ENCODE measurements around the gene SDE2.
"Not testable (repeated sequence)": the region's sequence is repeated elsewhere in the genome, so short reads cannot be mapped to it uniquely, and the experiment has no call there.

The SDE2 gene

DNA sequence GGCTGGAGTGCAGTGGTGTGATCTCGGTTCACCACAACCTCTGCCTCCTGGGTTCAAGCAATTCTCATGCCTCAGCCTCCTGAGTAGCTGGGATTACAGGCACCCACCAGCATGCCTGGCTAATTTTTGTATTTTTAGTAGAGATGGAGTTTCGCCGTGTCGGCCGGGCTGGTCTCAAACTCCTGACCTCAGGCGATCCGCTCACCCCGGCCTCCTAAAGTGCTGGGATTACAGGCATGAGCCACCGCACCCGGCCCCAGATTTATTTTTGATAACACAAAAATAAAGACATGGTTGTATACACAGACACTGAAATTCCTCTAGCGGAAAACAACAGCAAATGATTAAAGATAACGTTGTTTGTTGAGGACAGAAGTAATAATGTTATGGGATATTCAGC is 24.0 kb downstream of the SDE2 start:
- not testable (repeated sequence) for DNase-seq (ENCODE audit: low read depth)

DNA sequence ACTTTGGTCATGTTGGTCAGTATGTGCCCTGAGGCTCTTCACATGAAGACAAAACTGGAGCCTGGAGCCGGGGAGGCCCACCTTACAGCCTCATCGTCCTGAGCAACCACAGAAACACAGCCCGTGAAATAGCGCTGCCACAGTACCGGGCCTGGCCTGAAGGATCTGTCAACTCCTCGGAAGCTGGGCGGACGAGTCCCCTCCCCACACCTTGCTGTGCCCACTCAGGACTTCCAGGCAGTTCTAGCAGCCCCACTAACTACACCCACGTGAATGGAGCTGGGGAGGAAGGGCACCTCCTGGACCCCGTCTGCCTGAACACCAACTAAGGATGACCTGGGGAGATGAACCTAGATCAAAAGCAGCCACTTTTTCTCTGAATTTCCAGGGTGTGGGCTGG is 24.7 kb downstream of the SDE2 start:
- DNase-seq (ENCODE audit: low read depth) = no peak

DNA sequence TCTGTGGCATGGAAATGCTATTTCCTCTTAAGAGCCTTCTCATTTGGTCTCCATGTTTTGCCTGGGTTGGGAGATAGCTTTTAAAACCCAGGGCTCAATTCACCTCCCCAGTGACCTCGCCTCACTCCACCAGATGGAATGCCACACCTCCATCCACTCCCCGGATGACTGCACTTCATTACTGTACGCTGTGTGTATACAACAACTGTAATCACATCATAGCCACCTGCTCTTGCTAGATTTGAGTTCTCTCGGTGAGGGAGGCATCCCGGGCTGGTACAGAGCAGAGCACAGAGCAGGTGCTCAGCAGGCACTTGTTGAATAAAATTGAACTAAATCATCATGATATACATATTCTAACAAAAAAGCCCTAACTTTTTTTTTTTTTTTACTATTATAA is 26.0 kb downstream of the SDE2 start:
- DNase-seq (ENCODE audit: low read depth) = no peak

DNA sequence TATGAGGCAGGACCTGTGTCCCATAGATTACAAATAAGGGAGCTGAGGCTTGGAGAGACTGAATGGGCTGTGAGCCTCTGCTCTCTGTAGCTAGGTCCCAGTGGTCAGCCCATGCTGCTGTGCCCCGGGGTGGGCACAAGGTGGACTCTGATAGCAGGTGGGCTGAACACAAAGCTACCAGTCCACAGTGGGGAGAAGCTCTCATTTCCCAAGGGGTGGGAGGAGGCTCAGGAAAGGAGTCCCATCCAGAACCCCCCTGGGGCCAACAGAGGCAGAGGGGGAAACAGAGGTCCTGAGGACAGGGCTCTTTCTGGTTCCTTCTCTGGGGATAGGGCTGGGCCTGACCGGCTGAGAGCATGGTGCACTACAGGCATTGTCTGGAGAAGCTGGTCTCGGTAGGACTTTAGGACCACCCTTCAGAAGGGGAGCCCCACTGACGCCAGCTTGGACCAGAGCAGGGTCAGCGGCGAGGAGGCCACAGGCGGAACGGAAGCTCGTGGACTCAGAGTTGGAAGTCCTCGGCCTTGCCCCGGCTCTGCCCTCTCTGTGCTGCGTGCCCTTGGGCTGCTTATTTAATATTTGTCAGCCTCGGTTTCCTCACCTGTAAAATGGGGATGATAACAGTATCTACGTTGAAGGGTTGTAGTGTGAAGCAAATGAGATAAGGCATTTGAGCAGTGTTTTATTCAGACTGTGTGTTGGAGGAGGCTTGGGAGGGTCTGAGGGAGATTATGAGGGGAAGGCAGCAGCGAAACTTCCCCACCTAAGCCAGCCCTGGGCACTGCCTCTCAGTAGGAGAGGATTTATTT is 26.6 kb downstream of the SDE2 start:
- DNase-seq (ENCODE audit: low read depth) = no peak

DNA sequence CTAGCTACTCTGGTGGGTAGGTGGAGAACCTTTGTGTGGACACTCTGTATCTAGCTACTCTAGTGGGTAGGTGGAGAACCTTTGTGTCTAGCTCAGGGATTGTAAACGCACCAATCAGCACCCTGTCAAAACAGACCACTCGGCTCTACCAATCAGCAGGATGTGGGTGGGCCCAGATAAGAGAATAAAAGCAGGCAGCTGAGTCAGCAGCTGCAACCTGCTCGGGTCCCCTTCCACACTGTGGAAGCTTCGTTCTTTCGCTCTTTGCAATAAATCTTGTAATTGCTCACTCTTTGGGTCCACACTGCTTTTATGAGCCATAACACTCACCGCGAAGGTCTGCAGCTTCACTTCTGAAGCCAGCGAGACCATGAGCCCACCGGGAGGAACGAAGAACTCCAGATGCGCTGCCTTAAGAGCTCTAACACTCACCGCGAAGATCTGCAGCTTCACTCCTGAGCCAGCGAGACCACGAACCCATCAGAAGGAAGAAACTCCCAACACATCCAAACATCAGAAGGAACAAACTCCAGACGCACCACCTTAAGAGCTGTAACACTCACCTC is 28.5 kb downstream of the SDE2 start:
- not testable (repeated sequence) for DNase-seq (ENCODE audit: low read depth)

DNA sequence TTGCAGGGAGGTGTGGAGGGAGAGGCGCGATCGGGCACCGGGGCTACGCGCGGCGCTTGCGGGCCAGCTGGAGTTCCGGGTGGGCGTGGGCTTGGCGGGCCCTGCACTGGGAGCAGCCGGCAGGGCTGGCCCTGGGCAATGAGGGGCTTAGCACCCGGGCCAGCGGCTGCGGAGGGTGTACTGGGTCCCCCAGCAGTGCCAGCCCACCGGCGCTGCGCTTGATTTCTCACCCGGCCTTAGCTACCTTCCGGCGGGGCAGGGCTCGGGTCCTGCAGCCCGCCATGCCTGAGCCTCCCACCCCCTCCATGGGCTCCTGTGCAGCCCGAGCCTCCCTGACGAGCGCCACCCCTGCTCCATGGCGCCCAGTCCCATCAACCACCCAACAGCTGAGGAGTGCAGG is 29.4 kb downstream of the SDE2 start:
- DNase-seq (ENCODE audit: low read depth) = not testable (repeated sequence)

DNA sequence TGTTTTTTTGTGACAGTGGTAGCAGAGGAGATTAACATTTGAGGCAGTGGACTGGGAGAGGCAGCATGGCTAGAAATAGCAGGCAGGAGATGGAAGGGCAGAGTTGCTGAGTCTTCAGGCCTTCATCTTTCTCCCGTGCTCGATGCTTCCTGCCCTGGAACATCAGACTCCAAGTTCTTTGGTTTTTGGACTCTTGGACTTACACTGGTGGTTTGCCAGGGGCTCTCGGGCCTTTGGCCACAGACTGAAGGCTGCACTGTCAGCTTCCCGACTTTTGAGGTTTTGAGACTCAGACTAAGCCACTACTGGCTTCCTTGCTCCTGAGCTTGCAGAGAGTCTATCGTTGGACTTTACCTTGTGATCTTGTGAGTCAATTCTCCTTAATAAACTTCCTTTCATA is 33.9 kb downstream of the SDE2 start:
- DNase-seq (ENCODE audit: low read depth) = no peak

DNA sequence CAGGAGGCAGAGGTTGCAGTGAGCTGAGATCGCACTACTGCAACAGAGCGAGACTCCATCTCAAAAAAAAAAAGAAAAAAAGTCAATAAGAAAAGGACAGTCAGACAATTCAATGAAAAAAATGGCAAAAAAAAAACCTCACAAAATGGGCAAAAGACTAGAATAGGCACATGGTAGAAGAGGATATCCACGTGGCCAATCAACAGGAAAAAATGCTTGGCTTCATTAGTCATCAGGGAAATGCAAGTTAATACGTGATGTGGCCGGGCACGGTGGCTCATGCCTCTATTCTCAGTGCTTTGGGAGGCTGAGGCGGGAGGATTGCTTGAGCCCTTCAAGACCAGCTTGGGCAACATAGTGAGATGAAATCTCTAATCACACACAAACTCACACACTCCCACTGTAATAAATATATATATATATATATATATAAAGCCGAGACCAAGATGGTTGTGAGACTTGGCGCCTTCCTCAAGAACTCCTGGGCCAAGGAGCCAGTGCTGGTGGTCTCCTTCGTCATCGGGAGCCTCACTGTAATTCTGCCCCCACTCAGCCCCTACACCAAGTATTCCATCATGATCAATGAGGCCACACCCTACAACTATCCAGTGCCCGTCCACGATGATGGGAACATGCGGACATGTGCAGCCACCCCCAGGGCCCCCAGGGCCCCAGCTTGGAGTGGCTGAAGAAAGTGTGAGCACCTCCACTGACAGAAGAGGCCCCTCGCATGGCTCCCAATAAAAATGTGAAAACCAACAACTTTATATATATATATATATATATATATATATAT is 35.2 kb downstream of the SDE2 start:
- DNase-seq (ENCODE audit: low read depth) = no peak

DNA sequence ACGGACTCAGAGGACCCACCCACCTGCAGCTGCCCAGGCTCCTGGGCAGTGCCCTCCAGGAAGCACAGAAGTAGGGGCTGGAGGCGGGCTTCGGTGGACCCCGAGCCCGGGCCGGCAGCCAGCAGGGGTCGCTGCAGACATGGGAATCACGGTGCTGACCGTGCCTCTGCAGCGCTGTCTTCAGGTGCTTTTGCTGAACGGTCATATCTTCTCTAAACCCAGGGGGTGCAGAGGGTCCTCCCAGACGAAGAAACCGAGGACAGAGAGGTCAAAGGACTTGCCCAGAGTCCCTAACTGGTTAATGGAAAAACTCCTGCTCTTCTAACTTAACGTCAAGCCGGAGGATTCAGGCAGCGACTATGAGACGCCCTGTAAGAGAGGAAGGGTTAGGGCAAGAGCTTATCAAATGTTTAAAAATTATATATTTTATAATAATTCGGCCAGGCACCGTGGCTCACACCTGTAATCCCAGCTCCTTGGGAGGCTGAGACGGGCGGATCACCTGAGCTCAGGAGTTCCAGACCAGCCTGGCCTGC is 36.6 kb downstream of the SDE2 start:
- peak; percentile 60 for DNase-seq (ENCODE audit: low read depth)

DNA sequence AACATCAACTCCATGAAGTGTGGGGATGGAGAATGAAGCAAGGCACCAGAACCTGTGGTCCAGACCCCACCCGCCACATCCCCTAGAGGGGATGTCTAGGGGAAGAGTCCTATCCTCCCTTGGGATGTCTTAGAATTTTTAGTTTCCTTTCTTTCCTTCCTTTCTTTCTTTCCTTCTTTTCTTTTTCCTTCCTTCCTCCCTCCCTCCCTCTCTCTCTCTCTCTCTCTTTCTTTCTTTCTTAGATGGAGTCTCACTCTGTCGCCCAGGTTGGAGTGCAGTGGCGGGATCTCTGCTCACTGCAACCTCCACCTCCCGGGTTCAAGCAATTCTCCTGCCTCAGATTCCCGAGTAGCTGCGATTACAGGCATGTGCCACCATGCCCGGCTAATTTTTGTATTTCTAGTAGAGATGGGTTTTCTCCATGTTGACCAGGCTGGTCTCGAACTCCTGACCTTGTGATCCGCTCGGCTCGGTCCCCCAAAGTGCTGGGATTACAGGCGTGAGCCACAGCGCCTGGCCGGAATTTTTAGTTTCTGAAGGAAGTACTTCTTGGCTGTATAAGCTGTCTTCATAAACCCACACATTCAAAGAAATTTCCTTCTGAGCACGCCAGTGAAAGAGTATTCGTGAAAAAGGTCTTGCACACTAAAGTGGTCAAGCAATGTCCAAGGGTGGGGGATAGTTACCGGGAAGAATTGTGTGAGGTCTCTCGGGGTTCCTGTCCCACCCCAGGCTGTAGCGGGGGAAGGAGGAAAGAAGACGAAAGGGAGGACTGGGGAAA is 37.3 kb downstream of the SDE2 start:
- no peak for DNase-seq (ENCODE audit: low read depth)

DNA sequence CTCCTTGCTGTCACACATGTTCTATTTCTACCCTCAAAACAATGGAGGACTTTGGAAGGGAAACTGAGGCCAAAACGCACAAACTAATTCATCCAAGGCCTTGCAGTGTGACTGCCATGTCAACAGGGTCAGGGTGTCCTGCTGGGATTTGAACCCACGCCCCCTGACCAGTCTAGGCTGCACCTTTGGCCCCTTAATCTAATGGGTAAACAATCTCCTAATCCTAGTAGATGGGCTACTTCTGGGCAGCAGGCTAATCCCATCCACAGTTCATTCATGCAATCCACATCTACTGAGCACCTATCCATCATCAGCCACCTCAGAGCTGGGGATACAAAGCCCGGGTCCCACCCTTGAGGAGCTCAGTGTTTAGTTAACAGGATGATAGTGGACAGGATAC is 41.1 kb downstream of the SDE2 start:
- no peak for DNase-seq (ENCODE audit: low read depth)

DNA sequence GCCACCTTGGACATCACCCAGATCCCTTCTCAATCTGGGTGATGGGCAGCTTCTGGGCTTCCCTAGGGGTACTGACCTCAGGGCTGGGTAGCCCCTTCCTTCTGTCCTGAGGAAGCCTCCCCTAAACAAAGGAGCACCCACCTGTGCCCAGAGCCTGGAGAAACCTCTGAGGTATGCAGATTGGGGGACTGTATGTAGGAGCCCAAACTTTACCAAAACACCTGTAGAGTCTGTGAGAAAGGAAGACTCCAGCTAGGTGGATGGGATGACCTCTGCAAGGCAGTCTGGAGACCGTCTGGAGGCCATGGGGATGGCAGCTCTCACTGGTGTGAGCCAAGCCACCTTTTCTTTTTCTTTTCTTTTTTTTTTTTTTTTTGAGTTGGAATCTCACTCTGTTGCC is 44.4 kb downstream of the SDE2 start:
- no peak for DNase-seq (ENCODE audit: low read depth)

DNA sequence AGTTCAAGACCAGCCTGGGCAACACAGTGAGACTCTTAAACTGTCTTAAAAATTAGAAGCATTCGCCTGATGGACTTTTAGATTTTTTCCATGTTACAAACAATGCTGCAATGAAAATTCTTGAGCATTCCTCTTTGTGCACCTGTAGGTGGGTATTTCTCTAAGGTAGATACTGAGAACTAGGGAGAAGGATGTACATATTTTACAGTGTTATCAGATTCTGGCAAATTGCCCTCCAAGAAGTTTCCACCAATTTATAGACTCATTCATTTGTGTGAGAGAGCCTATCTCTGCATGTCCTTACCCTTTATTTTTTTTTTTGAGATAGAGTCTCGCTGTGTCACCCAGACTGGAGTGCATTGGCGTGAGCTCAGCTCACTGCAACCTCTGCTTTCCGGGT is 45.8 kb downstream of the SDE2 start:
- DNase-seq (ENCODE audit: low read depth) = no peak

DNA sequence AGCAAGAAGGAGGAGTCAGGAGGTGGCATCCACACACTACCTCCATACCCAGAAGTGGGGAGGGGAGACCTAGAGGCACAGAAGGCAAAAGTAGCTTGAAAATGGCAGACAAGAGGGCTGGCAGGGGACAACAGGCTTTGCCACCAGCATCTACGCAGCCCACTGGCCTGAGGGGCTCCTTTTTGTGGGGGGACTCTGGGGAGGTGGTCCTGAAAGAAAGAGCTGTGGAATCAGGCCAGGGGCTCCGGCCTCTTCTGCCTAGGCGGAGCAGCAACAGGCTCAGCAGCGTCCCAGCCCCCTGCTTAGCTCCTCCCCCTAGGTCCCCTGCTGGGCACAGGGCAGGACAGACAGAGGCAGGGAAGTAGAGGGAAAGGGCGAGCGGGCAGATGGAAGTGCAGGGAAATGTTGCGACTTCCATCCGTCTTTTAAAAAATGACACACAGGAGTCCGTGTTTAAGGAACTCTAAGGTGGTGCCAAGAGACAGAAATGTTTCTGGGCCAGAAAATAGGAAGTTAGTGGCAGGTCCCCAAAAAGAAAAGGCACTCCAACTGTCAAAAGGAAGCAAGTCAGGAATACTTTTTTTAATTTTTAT is 48.1 kb downstream of the SDE2 start:
- DNase-seq (ENCODE audit: low read depth) = no peak

DNA sequence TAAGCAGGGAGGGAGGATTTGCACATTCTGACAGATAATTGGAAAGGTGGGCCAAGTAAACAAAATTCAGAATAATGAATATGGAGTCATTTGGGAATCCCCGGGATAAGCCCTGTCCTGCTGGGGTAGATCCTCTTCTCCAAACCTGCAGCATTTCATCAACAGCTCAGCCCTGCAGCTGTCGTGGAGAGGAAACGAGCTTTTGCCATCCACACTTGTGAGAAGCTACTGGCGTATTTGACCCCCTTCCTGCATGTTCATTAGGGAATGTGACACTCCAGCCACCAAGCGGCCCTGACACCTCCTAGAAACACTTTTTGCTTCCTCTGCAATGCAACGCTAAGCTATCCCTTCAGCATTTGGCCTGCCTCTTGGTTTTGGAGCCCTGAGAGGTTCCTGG is 50.1 kb downstream of the SDE2 start:
- DNase-seq (ENCODE audit: low read depth) = no peak

DNA sequence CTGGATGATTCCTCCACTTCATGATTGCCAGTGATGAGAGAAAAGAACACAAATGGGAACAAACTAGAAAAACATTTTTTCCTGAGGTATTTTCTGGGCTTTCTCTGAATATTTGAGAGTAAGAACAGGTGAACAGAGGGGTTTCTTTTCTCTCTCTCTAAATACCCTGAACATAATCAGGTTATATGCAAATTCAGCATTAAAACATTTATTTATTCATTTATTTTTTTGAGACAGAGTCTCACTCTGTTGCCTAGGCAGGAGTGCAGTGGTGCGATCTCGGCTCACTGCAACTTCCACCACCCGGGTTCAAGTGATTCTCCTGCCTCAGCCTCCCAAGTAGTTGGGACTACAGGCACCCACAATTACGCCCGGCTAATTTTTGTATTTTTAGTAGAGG is 52.3 kb downstream of the SDE2 start:
- no peak for DNase-seq (ENCODE audit: low read depth)

DNA sequence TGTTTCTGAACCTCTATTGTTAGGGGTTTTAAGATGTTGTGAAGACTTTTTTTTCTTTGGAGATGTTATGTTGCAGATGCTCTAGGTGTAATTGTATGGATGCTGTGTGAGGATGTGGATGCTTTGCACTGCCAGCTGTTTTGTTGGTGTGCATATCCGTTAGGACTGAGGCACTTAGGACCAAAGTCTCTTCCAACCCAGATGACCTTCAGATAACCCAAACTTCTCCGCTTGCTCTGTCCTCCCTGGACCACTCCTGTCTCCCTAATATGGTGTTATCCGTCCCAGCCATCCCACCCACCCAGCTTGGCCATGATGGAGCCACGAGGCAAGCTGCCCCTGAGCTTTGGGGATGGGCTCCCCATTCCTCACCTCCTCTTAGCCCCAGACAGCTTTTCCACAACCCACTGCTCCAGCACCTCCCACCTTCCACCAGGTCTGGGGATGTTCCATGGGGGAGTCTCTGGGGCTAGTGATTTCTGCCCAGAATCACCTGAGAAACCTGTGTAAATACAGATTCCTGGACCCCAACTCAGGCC is 53.0 kb downstream of the SDE2 start:
- DNase-seq (ENCODE audit: low read depth) = no peak

DNA sequence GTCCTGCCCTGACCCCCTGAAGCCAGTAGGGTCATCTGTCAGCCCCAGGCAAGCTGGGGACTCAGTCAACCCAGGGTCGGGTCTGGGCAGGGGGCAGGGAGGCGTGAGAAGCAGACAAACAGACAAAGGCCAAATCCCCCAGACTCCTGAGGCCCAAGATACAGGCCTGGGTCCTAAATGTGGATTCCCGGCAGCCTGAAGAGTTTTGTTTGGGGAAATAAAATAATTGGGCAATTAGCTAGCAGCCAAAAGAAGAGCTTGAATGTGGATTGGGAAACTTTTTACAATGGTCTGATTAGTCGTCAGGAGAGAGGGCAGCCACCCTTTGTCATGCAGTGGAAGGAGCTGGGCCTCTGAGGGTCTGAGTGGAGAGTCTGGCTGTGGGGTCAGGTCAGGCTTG is 53.6 kb downstream of the SDE2 start:
- DNase-seq (ENCODE audit: low read depth) = no peak

DNA sequence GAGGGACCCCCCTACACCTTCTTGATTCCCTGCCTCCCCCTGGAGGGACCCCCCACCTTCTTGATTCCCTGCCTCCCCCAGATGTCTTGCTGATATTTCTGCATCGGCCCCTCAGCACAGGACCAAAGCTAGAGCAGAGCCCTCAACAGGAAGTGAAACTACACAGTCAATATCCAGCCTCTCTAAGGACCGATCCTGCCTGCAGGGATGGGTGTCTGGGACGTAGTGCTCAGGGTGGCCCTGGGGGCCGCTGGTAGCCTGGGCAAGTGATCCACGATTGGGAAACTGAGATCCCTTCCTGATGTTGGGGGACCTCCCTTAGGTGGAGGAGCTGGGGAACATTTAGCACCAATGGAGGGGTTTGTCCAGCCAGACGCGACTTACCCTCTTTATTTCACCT is 54.2 kb downstream of the SDE2 start:
- DNase-seq (ENCODE audit: low read depth) = no peak

DNA sequence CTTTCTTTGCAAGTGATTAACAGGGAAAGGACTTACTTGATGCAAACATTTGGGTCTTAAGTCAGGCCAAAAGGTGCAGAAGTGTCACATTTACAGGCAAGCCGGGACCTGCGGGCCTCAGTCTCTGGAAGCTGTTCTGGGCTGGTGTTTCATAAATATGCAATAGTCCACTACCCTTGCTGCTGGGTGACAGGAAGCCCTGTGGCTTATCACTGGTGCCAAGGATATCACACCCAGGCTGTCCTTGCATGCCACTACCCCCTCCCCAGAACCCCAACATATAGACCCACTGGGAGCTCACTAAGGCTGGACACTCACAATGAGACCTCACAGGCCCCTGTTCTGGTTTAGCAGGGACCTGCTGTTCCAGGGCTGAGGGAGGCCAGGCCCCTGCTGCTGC is 54.8 kb downstream of the SDE2 start:
- no peak for DNase-seq (ENCODE audit: low read depth)

DNA sequence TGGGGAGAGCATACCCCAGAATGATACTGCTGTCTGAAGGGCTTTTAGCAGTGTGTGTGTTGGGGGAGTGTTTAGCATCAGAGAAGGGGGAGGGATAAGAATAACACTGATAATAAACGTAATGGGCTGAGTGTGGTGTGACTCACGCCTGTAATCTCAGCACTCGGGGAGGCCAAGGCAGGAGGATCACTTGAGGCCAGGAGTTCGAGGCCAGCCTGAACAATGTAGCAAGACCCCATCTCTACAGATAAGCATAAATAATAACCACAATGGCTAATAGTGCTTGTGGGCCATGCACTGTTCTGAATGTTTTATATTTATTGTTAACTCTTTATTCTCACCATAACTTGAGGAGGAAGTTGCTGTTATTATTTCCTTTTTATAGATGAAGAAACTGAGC is 55.6 kb downstream of the SDE2 start:
- no peak for DNase-seq (ENCODE audit: low read depth)

DNA sequence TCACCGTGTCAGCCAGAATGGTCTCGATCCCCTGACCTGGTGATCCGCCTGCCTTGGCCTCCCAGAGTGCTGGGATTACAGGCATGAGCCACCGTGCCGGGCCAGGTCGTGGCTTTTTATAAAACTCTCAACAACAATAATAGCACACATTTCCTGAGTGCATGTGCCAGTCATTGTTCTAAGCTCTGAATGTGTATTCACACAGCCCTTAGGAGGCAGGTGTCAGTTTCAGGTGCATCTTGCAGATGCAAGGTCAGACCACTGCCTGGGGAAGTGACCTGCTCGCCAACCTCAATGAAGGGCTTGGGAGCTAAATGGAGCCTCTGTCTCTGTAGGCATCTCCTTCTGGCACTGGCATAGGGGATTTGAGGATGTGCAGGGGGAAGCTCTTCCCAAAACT is 56.6 kb downstream of the SDE2 start:
- DNase-seq (ENCODE audit: low read depth) = no peak

Measured in activated T-cell treated with anti-CD3 and anti-CD28 coated beads for 1 hour (primary cell).